ENCODE results near the gene CCZ1B. TPM values are rescaled to one million over a fixed set of nuclear protein-coding genes. Genes with fewer than 3 reads are reported as not detected.

Gene CCZ1B
- total RNA-seq, 3 donors from 2014 or later (not counting 1 experiment from before 2014, with no cell fraction given) = 84.5 to 145 (median 103) TPM

Other genes with a start within 250 kb of the CCZ1B start
- 10 to 100 TPM; 29.4 to 37.6 (median 35.3) TPM for gene ZDHHC4, start 248.8 kb downstream of the CCZ1B start, total RNA-seq
- 10 to 100 TPM; 47.5 to 70.1 (median 60.7) TPM for gene INTS15, start 236.3 kb downstream of the CCZ1B start, total RNA-seq
- 10 to 100 TPM in 1 of 3 donors, 1 to 10 TPM in 2; 6.5 to 12.0 (median 9.7) TPM for gene ZNF853, start 210.7 kb downstream of the CCZ1B start, total RNA-seq
- gene ZNF316, start 189.0 kb downstream of the CCZ1B start, total RNA-seq = 10 to 100 TPM; 46.2 to 59.6 (median 49.5) TPM
- gene ZNF12, start 119.3 kb downstream of the CCZ1B start, total RNA-seq = 10 to 100 TPM; 27.5 to 38.4 (median 28.1) TPM
- gene RSPH10B2, start 72.2 kb downstream of the CCZ1B start, total RNA-seq = under 1 TPM; 0.12 to 0.54 (median 0.33) TPM